Upper lobe of left lung (tissue), 6 donors: ENCODE measurements around the gene IRX3. TPM values are rescaled to one million over a fixed set of nuclear protein-coding genes. Genes with fewer than 3 reads are reported as not detected.

Experiments used
- ATAC-seq, 2 donors: fragments of 200-7000 bp; cut with Tn5 transposase; one replicate each; pipeline ENCODE4 v1.9.1; 2022; ENCODE audit warnings: mild to moderate bottlenecking in 2 of 2, moderate library complexity in 2 of 2; ENCODE audit not compliant: low FRiP score in 2 of 2
- DNase-seq, 2 donors: peaks; one replicate each; pipeline ENCODE4 v3.0.0-alpha.2; 2019 to 2020
- H3K27ac ChIP-seq, 4 donors: fragments of 200-600 bp; sonication (generic); one replicate each; pipeline ENCODE4 v1.5.1; 2016 to 2019
- H3K27me3 ChIP-seq, 4 donors: fragments of 200-600 bp; sonication (generic); one replicate each; pipeline ENCODE4 v1.5.1; 2017 to 2019
- H3K36me3 ChIP-seq, 4 donors: fragments of 200-600 bp; sonication (generic); one replicate each; pipeline ENCODE4 v1.5.1; 2016 to 2019
- H3K4me1 ChIP-seq, 4 donors: fragments of 200-600 bp; sonication (generic); one replicate each; pipeline ENCODE4 v1.5.1; 2018 to 2019
- H3K4me3 ChIP-seq, 4 donors: fragments of 200-600 bp; sonication (generic); one replicate each; pipeline ENCODE4 v1.5.1; 2017 to 2019; ENCODE audit warnings: mild to moderate bottlenecking in 2 of 4, moderate library complexity in 1 of 4
- H3K9me3 ChIP-seq, 4 donors: fragments of 200-600 bp; sonication (generic); one replicate each; pipeline ENCODE4 v1.5.1; 2018 to 2019
- CTCF ChIP-seq, 6 experiments: fragments of 450-650 bp in 4 of 6; fragments of 200-600 bp in 2 of 6; sonication (generic) in 2 of 6; IDR thresholded peaks; one replicate each; pipeline ENCODE4 v1.5.1; 2016 to 2019; ENCODE audit warnings: antibody characterized with exemption in 6 of 6
- EP300 ChIP-seq, 4 donors: sonication (generic); formaldehyde crosslinking; IDR thresholded peaks; one replicate each; pipeline ENCODE4 v1.5.1; 2017; ENCODE audit warnings: antibody characterized with exemption in 4 of 4, control low read depth in 2 of 4
- POLR2A ChIP-seq, 4 donors: fragments of 450-650 bp; IDR thresholded peaks; one replicate each; pipeline ENCODE4 v1.5.1; 2016 to 2017; ENCODE audit warnings: antibody characterized with exemption in 4 of 4, mild to moderate bottlenecking in 2 of 4
- POLR2AphosphoS5 ChIP-seq, 2 donors: sonication (generic); formaldehyde crosslinking; IDR thresholded peaks; one replicate each; pipeline ENCODE4 v1.5.1; 2017; ENCODE audit warnings: antibody characterized with exemption in 2 of 2
- WGBS, 2 donors: methylation state at CpG; one replicate each; pipeline ENCODE4 v1.1.5; 2017 to 2018; 5-methylcytosine and 5-hydroxymethylcytosine counted together
- total RNA-seq, 6 donors: library from RNA; depleted of rRNA in 4 of 6; stranded (reverse); fragments of >200 nt in 4 of 6; gene quantifications; one replicate each; pipeline versions ENCODE4 v1.1.0 to v1.2.1, GENCODE V29; 2016 to 2021
- donor health status: DM: no; HTN: no; CAD: no; lungs with moderate emphysema.
- donor health status: DM: no; HTN: yes; CAD: no; lungs with severe emphysema.

Gene IRX3
- total RNA-seq, 6 donors from 2014 or later: 50.9 to 157 (median 61.3) TPM

GRCh38 chr16:54326266-54326662, 39.7 kb upstream of the IRX3 start:
- Histone ChIP-seq H3K27me3 (no peaks in the 10 kb centered on the region), H3K9me3 (no peaks in the 10 kb centered on the region), H3K4me1 (peaks cover 0 to 6% (median 0%) of the 10 kb centered on the region in 4 donors), H3K36me3 (no peaks in the 10 kb centered on the region), H3K27ac (no peak overlapping the region), H3K4me3 (no peak overlapping the region)
- DNase-seq (no peak), ATAC-seq (no peak)
- TF ChIP-seq POLR2AphosphoS5 (IDR thresholded peaks at IDR 0.05): no peak
- no peak for TF ChIP-seq EP300 (IDR thresholded peaks at IDR 0.05)
- TF ChIP-seq CTCF (IDR thresholded peaks at IDR 0.05): no peak
- TF ChIP-seq POLR2A (IDR thresholded peaks at IDR 0.05): no peak
- 53 to 66% methylated on average over 2 to 3 of the region's 3 CpGs for WGBS, 2 donors

GRCh38 chr16:54325616-54326265, 39.2 kb upstream of the IRX3 start:
- H3K4me1 ChIP-seq: peaks cover 0 to 6% (median 0%) of the 10 kb centered on the region in 4 donors
- no peaks in the 10 kb centered on the region for H3K9me3 ChIP-seq
- WGBS, 2 donors: 57 to 58% methylated on average over 5 of the region's 5 CpGs
- no peak overlapping the region for H3K27ac ChIP-seq
- no peak for TF ChIP-seq CTCF (IDR thresholded peaks at IDR 0.05)
- TF ChIP-seq POLR2A (IDR thresholded peaks at IDR 0.05): no peak
- TF ChIP-seq EP300 (IDR thresholded peaks at IDR 0.05): no peak
- TF ChIP-seq POLR2AphosphoS5 (IDR thresholded peaks at IDR 0.05): no peak
- no peaks in the 10 kb centered on the region for H3K27me3 ChIP-seq
- ATAC-seq (no peak), DNase-seq (no peak)
- no peaks in the 10 kb centered on the region for H3K36me3 ChIP-seq
- no peak overlapping the region for H3K4me3 ChIP-seq

GRCh38 chr16:54324716-54325115, 38.1 kb upstream of the IRX3 start:
- peak in 1 of 2 donors; percentile 72 for DNase-seq
- Histone ChIP-seq H3K4me3 (no peak overlapping the region), H3K9me3 (no peaks in the 10 kb centered on the region), H3K27me3 (no peaks in the 10 kb centered on the region), H3K27ac (no peak overlapping the region), H3K36me3 (no peaks in the 10 kb centered on the region), H3K4me1 (peaks cover 0 to 6% (median 0%) of the 10 kb centered on the region in 4 donors)
- 68% methylated on average over 2 of the region's 2 CpGs; no CpG with 5 or more reads in 1 of the 2 donors for WGBS, 2 donors
- TF ChIP-seq CTCF (IDR thresholded peaks at IDR 0.05) (no peak), EP300 (IDR thresholded peaks at IDR 0.05) (no peak), POLR2A (IDR thresholded peaks at IDR 0.05) (no peak), POLR2AphosphoS5 (IDR thresholded peaks at IDR 0.05) (no peak)
- ATAC-seq: peak in 1 of 2 donors; percentile 64

GRCh38 chr16:54320697-54321340, 34.2 kb upstream of the IRX3 start:
- WGBS, 2 donors: 68 to 76% methylated on average over 9 of the region's 9 CpGs
- no peaks in the 10 kb centered on the region for H3K36me3 ChIP-seq

More at GRCh38 chr16:54320697-54321340, 34.2 kb upstream of the IRX3 start:
- H3K9me3 ChIP-seq: no peaks in the 10 kb centered on the region
- TF ChIP-seq CTCF (IDR thresholded peaks at IDR 0.05): no peak
- no peak overlapping the region for H3K27ac ChIP-seq
- H3K4me1 ChIP-seq: peaks cover 0 to 6% (median 0%) of the 10 kb centered on the region in 4 donors
- no peaks in the 10 kb centered on the region for H3K27me3 ChIP-seq
- no peak for DNase-seq
- no peak for ATAC-seq
- H3K4me3 ChIP-seq: no peak overlapping the region
